Lung microvascular endothelial cell (primary cell): ENCODE measurements around the gene TRAPPC3L. TPM values are rescaled to one million over a fixed set of nuclear protein-coding genes. Genes with fewer than 3 reads are reported as not detected.

ENCODE experiments used
- DNase-seq, 2 donors: peaks; one replicate each; pipeline versions ENCODE4 v3.0.0 to v3.0.0-alpha.2; 2010; ENCODE audit warnings: low read depth in 2 of 2
- total RNA-seq: library from RNA; depleted of rRNA; stranded (reverse); fragments of >200 nt; gene quantifications from 2 replicates; pipeline ENCODE4 v1.2.1, GENCODE V29; 2014

The TRAPPC3L gene
- total RNA-seq = under 0.01 TPM in 1 of 2 replicates, not detected in the other

GRCh38 chr6:116545651-116546050 is at the start of gene TRAPPC3L:
Gene TRAPPC3L, minus strand, starts transcription at chr6:116545684. Its CDS starts 170 bp downstream, at chr6:116545514.
- DNase-seq = no peak

- no peak for DNase-seq
Measured at GRCh38 chr6:116595247-116595646, 49.8 kb upstream of the TRAPPC3L start.

DNA sequence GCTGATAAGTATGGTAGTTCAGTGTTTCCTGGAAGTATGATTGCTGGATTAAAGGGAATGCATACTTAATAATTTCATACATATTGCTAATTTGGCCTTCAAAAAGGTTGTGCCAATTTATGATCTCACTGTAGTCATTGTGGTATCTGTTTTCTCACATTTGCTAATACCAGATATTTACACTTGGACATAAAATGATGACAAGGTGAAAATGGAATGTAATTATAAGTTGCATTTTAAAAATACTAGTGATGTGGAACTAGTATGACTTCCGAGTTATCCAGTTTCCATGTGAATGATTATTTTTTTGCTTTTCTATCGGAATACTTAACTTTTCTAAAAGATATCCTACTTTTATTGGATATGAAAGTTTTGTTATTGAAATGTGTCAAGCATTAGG is 41.3 kb upstream of the TRAPPC3L start:
- DNase-seq = no peak

DNA sequence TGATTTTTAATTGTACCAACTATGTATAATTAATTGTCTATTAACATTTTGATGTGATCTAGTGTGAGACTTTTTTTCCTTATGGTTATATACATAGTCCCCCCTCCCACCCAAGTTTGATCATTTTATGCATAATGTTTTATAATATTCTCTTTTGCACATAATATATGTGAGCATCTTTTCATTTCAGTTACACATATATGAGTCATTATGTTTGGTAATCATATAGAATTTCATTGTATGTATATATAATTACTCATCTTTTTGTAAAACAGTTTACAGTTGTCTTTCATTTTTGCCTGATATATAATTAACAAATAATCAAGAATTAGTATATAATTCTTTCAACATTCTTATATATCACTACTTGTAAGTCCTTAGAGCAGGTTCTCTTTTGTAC is 40.8 kb upstream of the TRAPPC3L start:
- no peak for DNase-seq

- no peak for DNase-seq
Measured at GRCh38 chr6:116580198-116580597, 34.7 kb upstream of the TRAPPC3L start.

DNA sequence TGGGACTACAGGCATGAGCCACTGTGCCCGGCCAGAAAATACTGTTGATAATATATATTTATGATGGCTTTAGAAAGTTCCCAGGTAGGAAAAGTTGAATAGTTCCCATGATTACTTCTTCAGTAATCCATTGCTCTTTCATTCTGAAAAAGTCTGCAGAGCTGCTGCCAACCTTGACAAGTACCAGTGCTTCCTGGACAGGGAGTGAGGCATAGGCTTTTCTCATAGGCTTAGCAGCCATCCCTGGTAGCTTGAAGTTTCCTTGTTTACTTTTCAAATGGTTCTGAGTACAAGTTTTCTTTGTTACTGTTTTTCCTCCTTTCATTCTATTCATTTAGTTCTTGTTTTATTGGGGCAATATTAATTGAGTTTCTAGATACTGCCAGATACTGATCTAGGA is 33.7 kb upstream of the TRAPPC3L start:
- peak in 1 of 2 donors; percentile 20 for DNase-seq

GRCh38 chr6:116578335-116578734 is 32.9 kb upstream of the TRAPPC3L start:
- DNase-seq = no peak

DNA sequence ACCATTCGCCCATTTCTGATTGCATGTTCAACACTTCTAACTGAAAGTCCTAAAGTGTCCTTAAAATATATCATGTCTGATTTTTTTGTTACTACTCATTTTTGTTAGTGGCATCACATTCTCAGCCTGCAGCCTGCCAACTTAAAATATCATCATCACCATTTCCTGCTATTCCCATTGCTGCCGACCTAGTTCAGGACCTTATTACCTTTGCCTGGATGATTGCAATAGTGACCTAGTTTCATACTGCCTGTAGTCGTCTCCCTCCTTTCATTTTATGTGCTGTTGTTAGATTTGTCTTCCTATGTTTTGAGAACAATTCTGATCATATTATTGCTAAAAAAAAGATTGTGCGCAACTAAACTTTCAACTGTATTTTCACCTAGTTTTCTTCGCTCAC is 32.0 kb upstream of the TRAPPC3L start:
- DNase-seq = peak in 1 of 2 donors; percentile 43

DNA sequence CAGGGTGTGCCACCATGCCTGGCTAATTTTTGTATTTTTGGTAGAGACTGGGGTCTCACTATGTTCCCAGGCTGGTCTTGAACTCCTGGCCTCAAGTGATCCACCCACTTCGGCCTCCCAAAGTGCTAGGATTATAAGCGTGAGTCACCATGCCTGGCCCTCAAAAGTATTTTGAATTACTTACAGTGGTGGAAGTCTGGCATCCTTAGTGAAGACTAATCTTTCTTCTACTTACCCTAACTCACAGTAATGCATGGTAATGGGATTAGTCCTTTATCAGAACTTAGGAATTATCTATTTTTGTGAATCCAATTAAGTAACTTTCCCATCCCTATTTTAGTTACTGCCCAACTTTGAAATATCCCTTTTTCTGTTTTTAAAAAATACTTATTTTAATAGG is 29.7 kb upstream of the TRAPPC3L start:
- DNase-seq = no peak

- peak; percentile 52 to 65 for DNase-seq
Measured at GRCh38 chr6:116572162-116572561, 26.7 kb upstream of the TRAPPC3L start.

- DNase-seq = no peak
Measured at GRCh38 chr6:116571683-116572000, 26.2 kb upstream of the TRAPPC3L start.

GRCh38 chr6:116570856-116571682 is 25.6 kb upstream of the TRAPPC3L start, which contains the start of gene RWDD1:
Gene RWDD1, plus strand, starts transcription at chr6:116571504. Its CDS starts 79 bp downstream, at chr6:116571583.
- peak; percentile 100 for DNase-seq

- peak in 1 of 2 donors; percentile 55 for DNase-seq
Measured at GRCh38 chr6:116568821-116569755, 23.6 kb upstream of the TRAPPC3L start.

- peak in 1 of 2 donors; percentile 13 for DNase-seq
Measured at GRCh38 chr6:116568111-116568510, 22.6 kb upstream of the TRAPPC3L start.

GRCh38 chr6:116564921-116565872 is 19.7 kb upstream of the TRAPPC3L start:
- peak in 1 of 2 donors; percentile 29 for DNase-seq

- DNase-seq = no peak
Measured at GRCh38 chr6:116564311-116564710, 18.8 kb upstream of the TRAPPC3L start.

GRCh38 chr6:116563830-116564229 is 18.3 kb upstream of the TRAPPC3L start:
- no peak for DNase-seq

DNA sequence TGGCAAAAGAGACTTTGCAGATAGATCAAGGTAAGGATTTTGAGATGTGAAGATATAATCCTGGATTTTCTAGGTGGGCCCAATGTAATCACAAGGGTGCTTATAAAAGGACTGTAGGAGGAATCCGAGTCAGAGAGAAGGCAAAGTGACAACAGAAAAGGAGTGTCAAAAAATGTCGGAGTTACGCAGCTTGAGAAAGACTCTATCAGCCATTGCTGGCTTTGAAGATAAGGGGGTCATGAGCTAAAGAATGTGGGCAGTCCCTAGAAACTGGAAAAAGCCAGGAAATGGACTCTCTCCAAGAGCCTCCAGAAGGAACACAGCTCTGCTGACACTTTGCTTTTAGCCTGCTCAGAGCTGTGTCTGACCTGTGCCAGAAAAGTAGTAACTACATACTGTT is 17.1 kb upstream of the TRAPPC3L start:
- DNase-seq = peak in 1 of 2 donors; percentile 40

DNA sequence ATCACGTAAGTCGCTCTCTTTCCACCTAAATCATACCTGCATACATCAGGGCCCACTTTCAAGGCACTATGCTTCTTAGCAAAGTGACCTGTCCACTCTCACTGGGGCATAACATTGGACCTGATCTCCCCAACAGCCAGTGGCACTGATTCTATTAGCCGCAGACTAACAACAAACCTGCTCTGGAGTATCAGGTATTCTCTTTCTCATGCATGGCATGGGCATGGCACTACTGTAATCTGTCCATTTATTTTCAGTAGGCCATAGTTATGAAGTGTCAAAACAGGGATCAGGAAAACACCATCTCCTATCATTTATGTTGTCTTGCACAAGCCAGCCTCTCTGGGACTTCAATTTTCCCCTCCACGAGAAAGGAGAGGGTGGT is 16.5 kb upstream of the TRAPPC3L start:
- no peak for DNase-seq

DNA sequence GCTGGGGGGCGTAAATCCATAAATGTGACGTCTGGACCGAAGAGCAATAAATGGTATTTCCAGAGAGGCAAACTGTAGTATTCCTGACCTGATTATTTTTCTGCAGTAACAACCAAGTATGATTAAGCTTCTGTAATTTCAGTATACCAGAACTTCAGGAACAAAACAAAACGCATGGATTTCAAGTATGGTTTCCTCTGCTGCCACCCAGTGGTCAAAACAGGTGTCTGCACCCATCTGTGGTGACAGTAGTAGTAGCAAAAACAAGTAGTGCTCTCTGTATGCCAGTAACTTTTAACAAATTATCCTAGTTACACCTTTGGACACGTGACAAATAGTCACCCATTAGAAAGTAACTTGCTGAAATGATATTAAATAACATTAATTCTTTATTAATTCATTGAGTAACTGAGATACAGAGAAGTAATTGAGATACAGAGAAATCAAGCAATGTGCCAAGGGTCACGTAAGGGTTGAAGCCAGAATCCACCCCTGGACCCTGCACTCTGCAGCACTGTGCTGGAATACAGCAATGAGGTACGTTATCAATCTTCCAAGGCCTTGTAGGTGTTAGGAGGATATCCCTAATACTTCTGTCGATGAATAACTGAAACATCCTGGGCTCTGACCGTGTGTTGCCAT is 16.0 kb upstream of the TRAPPC3L start:
- peak; percentile 76 to 77 for DNase-seq

DNA sequence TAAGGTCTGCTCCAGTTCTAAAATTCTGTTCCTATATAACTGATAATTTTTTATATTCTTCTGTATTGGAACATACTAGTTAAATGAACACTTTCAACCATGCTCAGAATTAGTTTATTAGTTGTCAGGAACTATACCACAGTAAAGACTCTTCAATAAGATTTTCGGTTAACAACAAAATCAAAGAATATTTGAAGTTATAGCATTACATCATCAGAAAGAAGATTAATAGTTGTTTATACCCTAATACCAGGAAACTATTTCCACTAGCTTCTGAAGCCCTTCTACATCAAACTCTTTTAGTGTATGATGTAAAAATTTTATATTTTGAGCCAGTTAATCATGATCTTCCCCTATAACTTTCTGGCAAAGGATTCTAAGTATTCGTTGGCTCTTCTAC is 14.6 kb upstream of the TRAPPC3L start:
- no peak for DNase-seq
